Cardiac septum (tissue), 1 donor: ENCODE measurements around the gene TRABD2B. TPM values are rescaled to one million over a fixed set of nuclear protein-coding genes. Genes with fewer than 3 reads are reported as not detected.

Experiments used
- DNase-seq: peaks from one replicate; pipeline ENCODE4 v3.0.0-alpha.2; 2020; ENCODE audit warnings: low spot score
- intact Hi-C: fragments of 100-400 bp; cut with DNase I; formaldehyde crosslinking; loops from one replicate; pipeline ENCODE4 v1.14.0; 2022
- total RNA-seq: library from RNA; stranded (reverse); fragmentation: NEBNext Ultra II Directional; extraction: Animal tissue kit (Norgen Biotek cat#: 25700); gene quantifications from one replicate; pipeline ENCODE4 v1.2.1, GENCODE V29; 2021
- donor health status: DM: no; HTN: no; CAD: no.

The TRABD2B gene
- total RNA-seq, 1 donor from 2014 or later, result 3.4 TPM

DNA sequence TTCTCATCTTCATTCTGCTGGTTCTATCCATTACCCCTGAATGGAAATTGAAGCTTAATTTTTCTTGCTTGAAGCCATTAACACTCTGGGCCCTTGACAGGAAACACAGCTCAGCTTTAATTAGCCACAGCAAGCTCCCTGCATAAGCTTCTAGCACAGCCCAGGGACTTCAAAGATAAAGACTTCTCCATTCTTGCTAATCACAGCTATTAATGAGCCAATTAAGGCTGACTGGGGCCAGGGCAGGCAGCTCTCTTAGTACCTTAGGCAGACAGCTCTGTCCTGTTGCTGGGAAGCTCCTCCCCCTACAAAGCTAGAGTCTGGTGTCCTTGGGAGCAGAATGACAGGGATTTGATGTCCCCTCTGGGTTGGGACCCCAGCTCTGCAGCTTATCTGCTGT is 27.9 kb upstream of the TRABD2B start:
- intact Hi-C loops, result no loop called here

GRCh38 chr1:48023488-48023887 is 26.3 kb upstream of the TRABD2B start:
- intact Hi-C loops, result no loop called here
- DNase-seq, result no peak

More for the DNA sequence above, 27.9 kb upstream of the TRABD2B start:
- no peak for DNase-seq

DNA sequence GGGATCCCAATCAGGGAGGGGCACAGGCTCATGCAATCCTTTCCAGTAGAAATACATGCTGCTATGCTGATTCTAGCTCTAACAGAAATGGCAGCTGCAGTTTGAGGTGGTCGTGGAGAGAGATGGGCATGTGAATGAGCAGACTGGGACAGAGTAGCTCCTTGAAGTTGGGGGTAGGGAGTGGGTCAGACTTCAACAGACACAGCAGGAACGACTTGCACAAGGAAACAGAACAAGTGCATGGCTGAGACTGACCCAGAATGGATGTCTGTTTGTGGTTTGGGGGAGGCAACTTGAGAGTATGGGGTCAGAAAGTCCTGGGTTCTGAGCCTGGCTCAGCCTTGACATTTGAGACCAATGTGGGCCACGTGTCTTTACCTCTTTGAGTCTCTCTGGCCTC is 25.1 kb upstream of the TRABD2B start:
- no peak for DNase-seq
- intact Hi-C loops, result no loop called here

DNA sequence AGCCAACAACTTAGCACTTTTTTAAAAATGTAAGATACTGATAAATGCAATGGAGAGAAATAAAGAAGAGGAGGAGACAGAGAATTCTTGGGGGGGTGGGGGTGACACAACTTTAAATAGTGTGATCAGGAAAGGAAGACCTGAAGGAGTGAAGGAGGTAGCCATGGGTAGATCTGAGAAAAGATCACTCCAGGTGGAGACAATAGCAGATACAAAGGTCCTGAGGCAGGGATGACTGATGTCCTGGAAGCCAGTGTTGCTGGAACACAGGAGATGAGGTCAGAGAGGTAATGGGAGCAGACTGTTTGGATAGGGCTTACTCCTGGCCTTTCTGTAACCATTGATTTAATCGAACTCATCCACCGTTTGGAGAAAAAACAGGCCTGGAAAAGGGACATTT is 24.6 kb upstream of the TRABD2B start:
- intact Hi-C loops, result loop anchor here (2.0 kb wide), 1 partner anchor 25 kb away; no protein-coding TSS in a partner anchor
- DNase-seq, result no peak

- peak; percentile 85 for DNase-seq
- intact Hi-C loops, result loop anchor here (1.0 to 2.0 kb wide), 2 partner anchors 27 to 34 kb away; no protein-coding TSS in a partner anchor
These were observed 22.6 kb upstream of the TRABD2B start for GRCh38 chr1:48019714-48020315.

DNA sequence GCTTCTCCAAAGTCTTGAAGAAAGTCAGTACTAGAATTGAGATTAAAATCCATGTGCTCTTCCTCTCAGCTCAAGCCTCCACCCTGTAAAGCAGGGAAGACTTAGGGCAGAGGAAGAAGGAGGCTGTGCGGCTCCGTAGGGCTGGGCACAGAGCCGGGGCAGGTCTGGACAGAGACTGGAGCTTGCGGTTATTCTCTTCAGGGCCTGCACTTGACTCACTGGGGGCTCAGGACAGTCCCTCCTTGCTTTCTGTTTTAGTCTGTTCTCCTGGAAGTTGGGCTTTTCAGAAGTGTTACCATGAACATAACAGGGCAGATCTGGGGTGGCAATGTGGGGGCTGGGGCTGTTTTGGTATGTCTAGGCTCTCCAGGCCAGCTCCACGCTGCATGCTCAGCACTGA is 21.6 kb upstream of the TRABD2B start:
- no peak for DNase-seq
- intact Hi-C loops, result loop anchor here (1.0 kb wide), 1 partner anchor 32 kb away; no protein-coding TSS in a partner anchor

DNA sequence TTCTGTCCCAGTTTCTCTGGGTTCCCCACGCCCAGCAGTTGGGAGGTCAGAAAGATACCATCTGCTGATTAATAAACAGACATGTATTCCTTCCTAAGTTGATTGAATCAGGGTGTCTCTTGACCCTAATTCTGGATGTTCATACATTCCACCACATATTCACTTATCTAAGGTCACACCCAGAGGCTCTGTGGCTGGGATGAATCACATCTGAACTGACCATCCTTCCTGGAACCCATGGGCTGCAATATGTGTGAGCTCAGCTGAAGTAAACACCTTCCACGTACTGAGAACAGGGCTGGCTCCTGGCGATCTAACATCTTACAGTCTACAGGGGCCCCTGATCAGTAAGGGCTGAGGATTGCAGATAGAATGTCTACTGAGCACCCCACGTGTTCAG is 20.5 kb upstream of the TRABD2B start:
- intact Hi-C loops, result no loop called here
- DNase-seq, result no peak

GRCh38 chr1:48016515-48016914 is 19.3 kb upstream of the TRABD2B start:
- intact Hi-C loops, result no loop called here
- no peak for DNase-seq

DNA sequence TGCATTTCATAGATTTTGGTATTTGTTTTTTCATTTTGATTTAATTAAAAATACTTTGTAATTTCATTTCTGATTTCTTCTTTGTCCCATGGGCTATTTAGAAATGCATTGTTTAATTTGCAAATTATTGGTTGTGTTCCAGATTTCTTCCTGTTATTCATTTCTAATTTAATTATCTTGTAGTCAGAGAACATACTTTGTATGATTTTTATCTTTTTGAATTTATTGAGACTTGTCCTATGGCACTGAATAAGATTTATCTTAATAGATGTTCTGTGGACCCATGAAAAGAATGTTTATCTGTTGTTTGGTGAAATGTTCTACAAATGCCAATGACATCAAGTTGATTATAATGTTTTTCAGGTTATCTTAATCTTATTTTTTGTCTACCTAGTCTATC is 16.1 kb upstream of the TRABD2B start:
- DNase-seq, result no peak
- intact Hi-C loops, result no loop called here

GRCh38 chr1:48007047-48007446 is 9.9 kb upstream of the TRABD2B start:
- no peak for DNase-seq
- intact Hi-C loops, result no loop called here

DNA sequence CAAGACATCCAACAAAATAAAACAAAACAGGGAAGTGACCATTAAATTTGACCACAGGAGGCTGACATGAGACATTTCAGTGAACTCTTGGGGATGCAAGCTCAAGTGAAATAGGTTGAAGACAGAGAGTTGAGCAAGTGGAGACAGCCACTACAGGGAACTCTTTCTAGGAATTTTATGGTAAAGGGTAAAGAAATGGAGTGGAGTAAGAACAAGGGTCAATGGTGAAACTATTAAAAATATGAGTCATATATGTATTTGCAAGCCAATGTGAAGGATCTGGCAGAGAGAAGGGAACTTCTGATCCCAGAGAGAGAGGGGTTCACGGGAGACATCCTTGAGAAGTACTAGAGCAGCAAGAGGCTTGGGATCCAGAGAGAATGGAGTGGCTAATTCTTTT is 9.1 kb upstream of the TRABD2B start:
- DNase-seq, result no peak

DNA sequence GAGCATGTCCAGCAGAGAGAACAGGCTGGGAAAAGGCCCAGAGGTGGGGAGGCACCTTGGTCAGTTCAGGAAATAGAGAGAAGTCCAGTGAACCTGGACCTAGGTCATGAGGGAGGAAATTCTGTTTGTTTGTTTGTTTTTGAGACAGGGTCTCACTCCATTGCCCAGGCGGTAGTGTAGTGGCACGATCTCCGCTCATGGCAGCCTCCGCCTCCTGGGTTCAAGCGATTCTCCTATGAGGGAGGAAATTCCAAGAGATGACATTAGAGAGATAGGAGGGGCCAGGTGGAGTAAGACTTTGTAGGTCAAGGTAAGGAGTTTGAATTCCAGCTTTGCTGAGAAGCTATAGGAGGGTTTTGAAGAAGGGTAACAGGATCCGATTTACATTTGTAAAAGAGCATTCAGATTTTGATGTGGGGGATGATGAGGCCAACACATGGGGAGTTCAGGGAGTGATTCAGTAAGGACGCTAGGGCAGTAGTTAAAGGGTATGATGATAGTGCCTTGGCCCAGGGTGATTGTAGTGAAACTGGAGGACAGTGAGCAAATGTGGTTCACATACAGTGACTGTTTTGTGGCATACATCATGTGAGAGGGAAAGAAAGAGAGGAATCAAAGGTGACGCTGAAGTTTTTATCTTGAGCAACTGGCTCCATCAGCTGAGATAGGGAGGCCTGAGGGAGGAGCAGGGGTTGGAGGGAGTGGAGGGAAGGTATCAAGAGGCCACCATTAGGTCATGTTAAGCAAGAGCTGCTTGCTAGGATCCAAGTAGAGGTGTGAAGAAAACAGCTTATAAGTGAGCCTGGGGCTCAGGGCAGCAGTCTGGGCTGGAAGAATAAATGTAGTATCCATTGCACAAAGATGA is 8.3 kb upstream of the TRABD2B start:
- intact Hi-C loops, result no loop called here
- no peak for DNase-seq

More for the DNA sequence above, 9.1 kb upstream of the TRABD2B start:
- intact Hi-C loops, result no loop called here

DNA sequence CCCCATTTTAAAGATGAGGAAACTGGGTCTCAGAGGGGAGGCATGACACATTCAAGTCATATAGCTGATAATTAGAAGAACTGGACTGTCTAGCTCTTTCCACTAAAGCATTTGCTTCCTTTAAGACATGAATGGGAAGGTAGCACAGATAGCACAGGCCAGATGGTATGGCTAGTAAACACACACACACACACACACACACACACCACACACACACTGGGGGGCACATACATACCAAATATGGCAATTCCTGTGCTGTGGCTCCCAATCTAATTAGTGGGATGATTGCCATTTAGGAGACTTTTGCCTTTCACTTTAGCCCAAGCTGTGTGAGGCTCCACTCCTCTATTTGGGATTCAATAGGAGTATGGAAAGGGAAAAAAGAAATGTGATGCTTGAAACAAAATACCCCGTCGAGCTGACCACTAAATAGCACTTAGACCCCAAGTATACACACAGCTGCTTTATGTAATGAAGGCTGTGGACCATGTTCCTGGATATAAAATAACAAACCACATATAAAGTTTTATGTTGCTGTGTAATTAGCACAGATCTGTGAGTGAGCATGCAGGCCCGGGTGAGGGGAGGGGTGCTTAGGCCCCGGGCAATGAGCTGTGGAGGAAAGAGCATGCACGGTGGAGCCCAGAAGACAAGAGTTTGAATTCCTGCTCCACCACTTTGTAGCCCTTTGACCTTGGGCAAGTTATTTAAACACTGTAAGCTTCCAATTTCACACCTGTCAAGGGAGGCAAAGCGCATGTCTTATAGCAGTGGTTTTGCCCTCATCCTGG is 6.8 kb upstream of the TRABD2B start:
- intact Hi-C loops, result no loop called here
- DNase-seq, result no peak

- no peak for DNase-seq
- intact Hi-C loops, result no loop called here
These were observed 5.0 kb upstream of the TRABD2B start for GRCh38 chr1:48002142-48002541.

- intact Hi-C loops, result no loop called here
- no peak for DNase-seq
These were observed 4.5 kb upstream of the TRABD2B start for GRCh38 chr1:48001696-48002095.

GRCh38 chr1:48000883-48001282 is 3.7 kb upstream of the TRABD2B start:
- intact Hi-C loops, result no loop called here
- DNase-seq, result no peak

- DNase-seq, result no peak
These were observed 1.9 kb upstream of the TRABD2B start for GRCh38 chr1:47999097-47999496.

GRCh38 chr1:47998396-47998990 is 1.3 kb upstream of the TRABD2B start:
- intact Hi-C loops, result loop anchor here (5.0 to 10.0 kb wide), 2 partner anchors 214 to 261 kb away; no protein-coding TSS in a partner anchor

More at GRCh38 chr1:47999097-47999496, 1.9 kb upstream of the TRABD2B start:
- intact Hi-C loops, result loop anchor here (5.0 to 10.0 kb wide), 2 partner anchors 214 to 262 kb away; no protein-coding TSS in a partner anchor

DNA sequence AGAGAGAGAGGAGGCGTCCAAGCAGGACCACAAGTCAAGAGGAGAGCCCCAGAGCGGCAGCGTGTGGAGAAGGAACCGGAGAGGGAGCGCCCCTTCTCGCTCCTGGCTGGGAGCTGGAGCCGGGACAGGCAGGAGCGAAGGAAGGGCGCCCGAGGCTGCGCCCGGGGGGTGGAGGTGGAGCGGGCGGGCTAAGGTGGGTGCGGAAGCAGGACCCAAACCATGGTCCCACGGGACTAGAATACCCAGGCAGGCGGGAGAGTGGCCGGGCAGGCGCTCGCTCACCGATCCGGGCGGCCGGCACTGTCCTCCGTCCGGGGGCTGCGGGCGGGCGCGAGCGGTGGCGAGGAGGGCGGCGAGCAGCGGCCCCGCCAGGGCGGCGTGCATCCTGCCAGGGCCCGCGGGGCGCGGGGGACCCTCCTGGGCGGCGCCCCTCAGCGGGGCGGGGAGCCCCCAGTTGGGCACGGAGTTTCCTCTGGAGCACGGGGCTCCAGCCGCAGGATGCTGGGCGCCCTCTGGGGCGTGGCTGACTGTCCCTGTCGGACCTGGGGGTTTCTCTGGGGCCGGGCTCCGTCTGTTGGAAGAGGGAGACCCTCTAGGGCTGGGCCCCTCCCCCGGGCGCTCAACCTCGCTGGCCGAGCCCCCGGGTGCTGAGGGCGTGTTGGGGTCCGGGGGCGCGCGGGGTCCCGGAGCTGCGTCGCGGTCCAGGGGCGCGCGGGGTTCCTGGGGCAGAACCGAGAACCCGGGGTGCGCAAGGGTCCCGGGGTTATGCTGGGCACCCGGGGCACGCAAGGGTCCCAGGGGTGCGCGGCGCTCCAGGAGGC is 569 bp downstream of the TRABD2B start:
- intact Hi-C loops, result loop anchor here (1.0 to 10.0 kb wide), 3 partner anchors 65 to 259 kb away; no protein-coding TSS in a partner anchor
- no peak for DNase-seq

More at GRCh38 chr1:47998396-47998990, 1.3 kb upstream of the TRABD2B start:
- no peak for DNase-seq
